GM12878 (cell line): ENCODE data around the gene LMX1A. TPM values are rescaled to one million over a fixed set of nuclear protein-coding genes. Genes with fewer than 3 reads are reported as not detected.

Experiments used
- ATAC-seq: fragments of 200-7000 bp; cut with Tn5 transposase; 3 replicates; pipeline ENCODE4 v1.9.1; 2020; ENCODE audit warnings: mild to moderate bottlenecking, moderate library complexity
- BruUV-seq: library from RNA; stranded (reverse); fragments of 400-500 nt; replicated peaks from 2 replicates; lab custom pipeline; 2021; lab: Mats Ljungman, UMichigan
- CTCF ChIA-PET: fragments of 300-600 bp; sonication (Branson Sonifier 250); formaldehyde crosslinking; extraction: SDS; loops from one replicate; lab custom pipeline; 2021; ENCODE audit warnings: inconsistent platforms; lab: Yijun Ruan, JAX
- POLR2A ChIA-PET: fragments of 350-600 bp; formaldehyde crosslinking; extraction: SDS; loops from one replicate; lab custom pipeline; 2021; ENCODE audit warnings: inconsistent platforms; lab: Charles Lee
- RAD21 ChIA-PET: fragments of 300-600 bp; sonication (Branson Sonifier 250); formaldehyde crosslinking; loops from one replicate; lab custom pipeline; 2023; ENCODE audit warnings: antibody characterized with exemption; ENCODE audit not compliant: unreplicated experiment; lab: Charles Lee
- SMC1A ChIA-PET: fragments of 300-600 bp; sonication (Branson Sonifier 250); formaldehyde crosslinking; loops from one replicate; lab custom pipeline; 2023; ENCODE audit not compliant: unreplicated experiment, uncharacterized antibody; lab: Charles Lee
- DNase-seq: peaks from one replicate; pipeline ENCODE4 v3.0.0-alpha.2; 2011; ENCODE audit warnings: low read depth, low spot score
- FAIRE-seq: peaks from 3 replicates; lab custom pipeline; 2011; peaks lifted over from hg19 to GRCh38; lab: Jason Lieb, UNC
- H2AFZ ChIP-seq: 2 replicates; pipeline ENCODE4 v1.6.0; 2011; ENCODE audit warnings: low read depth, low read length, control low read depth; ENCODE audit not compliant: control insufficient read depth
- H3K27ac ChIP-seq: 2 replicates; pipeline ENCODE4 v1.5.1; 2011; ENCODE audit warnings: control low read depth; ENCODE audit not compliant: control insufficient read depth, insufficient read depth
- H3K27me3 ChIP-seq, 2 experiments: replicated peaks in 1 of 2; 2 replicates each; pipeline versions ENCODE4 v1.6.0 to v1.6.1; 2011; ENCODE audit warnings: low read length in 1 of 2; ENCODE audit not compliant: control insufficient read depth in 2 of 2, insufficient read depth in 2 of 2
- H3K36me3 ChIP-seq, 2 experiments: 2 replicates each; pipeline ENCODE4 v1.5.1; 2011; ENCODE audit warnings: low read length in 1 of 2; ENCODE audit not compliant: control insufficient read depth in 2 of 2, insufficient read depth in 2 of 2
- H3K4me1 ChIP-seq: 2 replicates; pipeline ENCODE4 v1.6.1; 2011; ENCODE audit warnings: mild to moderate bottlenecking, low read length, moderate library complexity, mixed read lengths; ENCODE audit not compliant: control insufficient read depth, insufficient read depth
- H3K4me2 ChIP-seq: 2 replicates; pipeline ENCODE4 v1.6.0; 2011; ENCODE audit warnings: control low read depth; ENCODE audit not compliant: control insufficient read depth, insufficient read depth
- H3K4me3 ChIP-seq: fragments of 200-600 bp; sonication (generic); 2 replicates; pipeline ENCODE4 v1.5.1; 2016
- H3K79me2 ChIP-seq: 2 replicates; pipeline ENCODE4 v1.6.0; 2011; ENCODE audit warnings: low read length; ENCODE audit not compliant: control insufficient read depth, insufficient read depth
- H3K9ac ChIP-seq: 2 replicates; pipeline ENCODE4 v1.8.0; 2011; ENCODE audit warnings: low read length, control low read depth, mixed read lengths; ENCODE audit not compliant: control insufficient read depth, insufficient read depth
- H3K9me3 ChIP-seq: replicated peaks from 3 replicates; pipeline ENCODE4 v1.5.1; 2011; ENCODE audit warnings: mild to moderate bottlenecking, low read length; ENCODE audit not compliant: control insufficient read depth, insufficient read depth
- H4K20me1 ChIP-seq: 2 replicates; pipeline ENCODE4 v1.6.0; 2011; ENCODE audit not compliant: control insufficient read depth, insufficient read depth
- ATF3 ChIP-seq: IDR thresholded peaks from 2 replicates; pipeline ENCODE4 v1.6.1; 2011; ENCODE audit warnings: low read depth, mild to moderate bottlenecking, low read length, moderate library complexity, borderline replicate concordance; ENCODE audit errors: extremely low read depth
- BCL11A ChIP-seq: IDR thresholded peaks from 2 replicates; pipeline ENCODE4 v1.6.1; 2011; ENCODE audit warnings: low read depth, low read length
- CREB1 ChIP-seq: IDR thresholded peaks from 2 replicates; pipeline ENCODE4 v1.6.1; 2012; ENCODE audit warnings: low read depth, mild to moderate bottlenecking, inconsistent platforms
- EED ChIP-seq: sonication (generic); IDR thresholded peaks from 2 replicates; pipeline ENCODE4 v1.6.1; 2016; ENCODE audit warnings: antibody characterized with exemption, low read depth
- KLF5 ChIP-seq: fragments of 450-650 bp; IDR thresholded peaks from 2 replicates; pipeline ENCODE4 v1.6.1; 2014; ENCODE audit warnings: mild to moderate bottlenecking; ENCODE audit not compliant: partially characterized antibody
- LARP7 ChIP-seq: fragments of 450-650 bp; IDR thresholded peaks from 2 replicates; pipeline ENCODE4 v1.6.1; 2017; ENCODE audit warnings: mild to moderate bottlenecking
- MLLT1 ChIP-seq: fragments of 450-650 bp; IDR thresholded peaks from 2 replicates; pipeline ENCODE4 v1.6.1; 2016; ENCODE audit warnings: mild to moderate bottlenecking
- NFXL1 ChIP-seq: fragments of 450-650 bp; IDR thresholded peaks from 2 replicates; pipeline ENCODE4 v1.6.1; 2017; ENCODE audit warnings: antibody characterized with exemption, mild to moderate bottlenecking, borderline replicate concordance
- NFYA ChIP-seq: IDR thresholded peaks from 2 replicates; pipeline ENCODE4 v1.6.1; 2011; ENCODE audit warnings: low read depth, mild to moderate bottlenecking, low read length, improper control_type of control experiment, borderline replicate concordance
- PRDM15 ChIP-seq: fragments of 450-650 bp; formaldehyde crosslinking; IDR thresholded peaks from 2 replicates; pipeline ENCODE4 v1.4.0; 2020; ENCODE audit warnings: mild to moderate bottlenecking, moderate library complexity
- RELA ChIP-seq: fragments of 450-650 bp; IDR thresholded peaks from 2 replicates; pipeline ENCODE4 v1.8.0; 2014; ENCODE audit warnings: borderline replicate concordance; ENCODE audit not compliant: partially characterized antibody
- REST ChIP-seq: IDR thresholded peaks from 2 replicates; pipeline ENCODE4 v1.6.1; 2012; ENCODE audit warnings: mild to moderate bottlenecking, low read depth, low read length
- SIN3A ChIP-seq: IDR thresholded peaks from 2 replicates; pipeline ENCODE4 v1.6.1; 2012; ENCODE audit warnings: low read depth, low read length, improper control_type of control experiment
- SMAD1 ChIP-seq: fragments of 450-650 bp; IDR thresholded peaks from 2 replicates; pipeline ENCODE4 v1.6.1; 2018; ENCODE audit warnings: mild to moderate bottlenecking, low read depth; ENCODE audit not compliant: partially characterized antibody
- SUPT20H ChIP-seq: IDR thresholded peaks from 2 replicates; pipeline ENCODE4 v1.6.1; 2011; ENCODE audit warnings: low read depth, mild to moderate bottlenecking, low read length, moderate library complexity, borderline replicate concordance; ENCODE audit not compliant: control insufficient read depth
- YBX1 ChIP-seq: fragments of 450-650 bp; IDR thresholded peaks from 2 replicates; pipeline ENCODE4 v1.6.1; 2016; ENCODE audit warnings: antibody characterized with exemption
- ZZZ3 ChIP-seq: IDR thresholded peaks from 2 replicates; pipeline ENCODE4 v1.6.1; 2011; ENCODE audit warnings: low read depth; ENCODE audit not compliant: control insufficient read depth, insufficient read length
- WGBS: methylation state at CpG from one replicate; pipeline ENCODE4 v1.1.6; 2016; ENCODE audit warnings: low lambda C conversion rate; ENCODE audit not compliant: insufficient replicate concordance, insufficient coverage; ENCODE audit errors: missing lambda C conversion rate; 5-methylcytosine and 5-hydroxymethylcytosine counted together
- in situ Hi-C: fragments of 300-500 bp; cut with MboI; formaldehyde crosslinking; loops from 9 replicates; pipeline ENCODE4 v1.14.3; 2018; ENCODE audit warnings: mixed read lengths
- intact Hi-C: fragments of 100-400 bp; cut with micrococcal nuclease; formaldehyde crosslinking; loops from one replicate; pipeline ENCODE4 v1.14.2; 2022; ENCODE audit not compliant: unreplicated experiment
- polyA plus RNA-seq, 11 experiments: library from polyadenylated mRNA; depleted of rRNA in 4 of 11; unstranded in 6 of 11; stranded (reverse) in 5 of 11; fragments of >200 nt; fragmentation: Nextera tagmentation in 4 of 11; fragmentation: Illumina TruSeq in 1 of 11; extraction: Ambion mirVana in 4 of 11; extraction: Trizol in 1 of 11; gene quantifications; 1 replicate in 1 of 11; 2 replicates in 10 of 11; pipeline versions ENCODE4 v1.2.1 to v1.2.3, GENCODE V29; 2011 to 2016; ENCODE audit warnings: inconsistent platforms in 2 of 11, missing spikeins in 2 of 11, low read depth in 1 of 11
- total RNA-seq, 4 experiments: library from RNA; depleted of rRNA in 3 of 4; stranded (reverse); fragments of >200 nt in 3 of 4; fragmentation: Illumina TruSeq in 1 of 4; extraction: Trizol in 1 of 4; gene quantifications; 2 replicates each; pipeline versions ENCODE4 v1.2.1 to v1.2.3, GENCODE V29; 2013 to 2021

LMX1A gene
- total and polyA plus RNA-seq, 10 of the 15 experiments (the other 5 are each of a cell fraction or from before 2014, with no cell fraction given): not detected

- POLR2A ChIA-PET: no interaction called here
- Histone ChIP-seq H3K4me3 (no peak overlapping the region), H4K20me1 (no peaks in the 10 kb centered on the region), H3K79me2 (no peaks in the 10 kb centered on the region), H3K4me1 (no peaks in the 10 kb centered on the region), H2AFZ (no peak overlapping the region), H3K9ac (no peak overlapping the region), H3K27me3 (no peaks in the 10 kb centered on the region), H3K9me3 (no peaks in the 10 kb centered on the region), H3K27ac (no peak overlapping the region), H3K4me2 (no peak overlapping the region), H3K36me3 (no peaks in the 10 kb centered on the region)
- CTCF ChIA-PET: no interaction called here
- FAIRE-seq (no peak), DNase-seq (no peak), ATAC-seq (no peak)
- SMC1A ChIA-PET: no interaction called here
- RAD21 ChIA-PET: no interaction called here
- TF ChIP-seq EED: no peak
- TF ChIP-seq RELA: no peak
- TF ChIP-seq NFYA: no peak
- TF ChIP-seq KLF5: no peak
- no peak for TF ChIP-seq SIN3A
- TF ChIP-seq SUPT20H: no peak
- TF ChIP-seq LARP7: no peak
- TF ChIP-seq YBX1: no peak
- no peak for TF ChIP-seq CREB1
- no peak for TF ChIP-seq MLLT1
- TF ChIP-seq NFXL1: no peak
- no peak for TF ChIP-seq REST
- TF ChIP-seq ZZZ3: no peak
- TF ChIP-seq BCL11A: no peak
- no peak for TF ChIP-seq SMAD1
- TF ChIP-seq PRDM15 (CRISPR knock-in tag): no peak
- TF ChIP-seq ATF3: no peak
- WGBS: 19% methylated on average over 2 of the region's 2 CpGs
- in situ Hi-C loops: no loop called here
- BruUV-seq: no TSS peak
- intact Hi-C loops: no loop called here
Measured at GRCh38 chr1:165215676-165216075, 140.8 kb downstream of the LMX1A start.
